H9 (cell line): ENCODE measurements around the gene DRD4. TPM values are rescaled to one million over a fixed set of nuclear protein-coding genes. Genes with fewer than 3 reads are reported as not detected.

Experiments used
- DNase-seq: peaks from one replicate; pipeline ENCODE4 v3.0.0-alpha.2; 2017
- H2AFZ ChIP-seq: one replicate; pipeline ENCODE4 v1.6.1; 2013; ENCODE audit warnings: mild to moderate bottlenecking, low read length, control low read depth, moderate library complexity
- H2AK5ac ChIP-seq: 2 replicates; pipeline ENCODE4 v1.6.1; 2013; ENCODE audit warnings: low read length, control low read depth, mixed read lengths; ENCODE audit not compliant: insufficient read length
- H2BK120ac ChIP-seq: one replicate; pipeline ENCODE4 v1.6.1; 2013; ENCODE audit warnings: low read depth, mild to moderate bottlenecking, low read length, control low read depth, inconsistent platforms; ENCODE audit not compliant: poor library complexity, severe bottlenecking
- H2BK12ac ChIP-seq: 2 replicates; pipeline ENCODE4 v1.6.1; 2013; ENCODE audit warnings: low read length, control low read depth, mixed read lengths, low read depth; ENCODE audit not compliant: insufficient read length
- H2BK15ac ChIP-seq: 2 replicates; pipeline ENCODE4 v1.6.1; 2013; ENCODE audit warnings: low read depth, low read length, control low read depth
- H2BK20ac ChIP-seq: one replicate; pipeline ENCODE4 v1.6.1; 2013; ENCODE audit warnings: low read depth, mild to moderate bottlenecking, low read length, control low read depth, inconsistent platforms; ENCODE audit not compliant: poor library complexity, severe bottlenecking
- H2BK5ac ChIP-seq: 2 replicates; pipeline ENCODE4 v1.6.1; 2013; ENCODE audit warnings: low read length, control low read depth, mixed read lengths; ENCODE audit not compliant: insufficient read length
- H3K14ac ChIP-seq: 2 replicates; pipeline ENCODE4 v1.6.1; 2013; ENCODE audit warnings: low read length, control low read depth; ENCODE audit not compliant: insufficient read depth
- H3K18ac ChIP-seq: 2 replicates; pipeline ENCODE4 v1.6.1; 2013; ENCODE audit warnings: low read depth, mild to moderate bottlenecking, mixed read lengths, low read length, control low read depth; ENCODE audit not compliant: insufficient read length
- H3K23ac ChIP-seq: 2 replicates; pipeline ENCODE4 v1.6.1; 2013; ENCODE audit warnings: low read length, control low read depth, mixed read lengths, low read depth; ENCODE audit not compliant: insufficient read length
- H3K23me2 ChIP-seq: 2 replicates; pipeline ENCODE4 v1.6.1; 2013; ENCODE audit warnings: low read depth, mild to moderate bottlenecking, mixed read lengths, low read length, control low read depth; ENCODE audit not compliant: insufficient read length, poor library complexity, severe bottlenecking
- H3K27ac ChIP-seq: 2 replicates; pipeline ENCODE4 v1.5.1; 2013; ENCODE audit warnings: low read length, control low read depth, mixed read lengths, low read depth; ENCODE audit not compliant: insufficient read length
- H3K27me3 ChIP-seq: 2 replicates; pipeline ENCODE4 v1.6.1; 2013; ENCODE audit warnings: low read length, control low read depth, inconsistent platforms; ENCODE audit not compliant: insufficient read depth
- H3K4ac ChIP-seq: 2 replicates; pipeline ENCODE4 v1.6.1; 2013; ENCODE audit warnings: low read depth, mild to moderate bottlenecking, control low read depth, inconsistent platforms, low read length, moderate library complexity
- H3K4me1 ChIP-seq: 2 replicates; pipeline ENCODE4 v1.6.1; 2013; ENCODE audit warnings: low read length, control low read depth, inconsistent platforms; ENCODE audit not compliant: insufficient read depth
- H3K4me2 ChIP-seq: 2 replicates; pipeline ENCODE4 v1.6.1; 2013; ENCODE audit warnings: low read length, control low read depth, mixed read lengths; ENCODE audit not compliant: insufficient read length, insufficient read depth
- H3K56ac ChIP-seq: 2 replicates; pipeline ENCODE4 v1.6.1; 2013; ENCODE audit warnings: low read depth, mild to moderate bottlenecking, mixed read lengths, low read length, control low read depth; ENCODE audit not compliant: insufficient read length
- H3K79me1 ChIP-seq: 2 replicates; pipeline ENCODE4 v1.6.1; 2013; ENCODE audit warnings: low read depth, mild to moderate bottlenecking, moderate library complexity, low read length, control low read depth, inconsistent platforms; ENCODE audit not compliant: insufficient read depth, poor library complexity, severe bottlenecking
- H3K79me2 ChIP-seq: 2 replicates; pipeline ENCODE4 v1.6.1; 2013; ENCODE audit warnings: low read length, control low read depth, inconsistent platforms; ENCODE audit not compliant: insufficient read depth
- H3K9ac ChIP-seq: 2 replicates; pipeline ENCODE4 v1.6.1; 2013; ENCODE audit warnings: low read length, control low read depth, mixed read lengths; ENCODE audit not compliant: insufficient read length; ENCODE audit errors: extremely low read depth
- H3K9me3 ChIP-seq: one replicate; pipeline ENCODE4 v1.6.1; 2013; ENCODE audit warnings: low read depth, low read length, inconsistent platforms; ENCODE audit not compliant: control insufficient read depth
- H3T11ph ChIP-seq: one replicate; pipeline ENCODE4 v1.6.1; 2013; ENCODE audit warnings: mild to moderate bottlenecking, low read length, control low read depth, inconsistent platforms
- H4K20me1 ChIP-seq: one replicate; pipeline ENCODE4 v1.6.1; 2013; ENCODE audit not compliant: control insufficient read depth, insufficient read length, insufficient read depth
- H4K5ac ChIP-seq: 2 replicates; pipeline ENCODE4 v1.6.1; 2013; ENCODE audit warnings: low read depth, mild to moderate bottlenecking, mixed read lengths, low read length, control low read depth; ENCODE audit not compliant: insufficient read length
- H4K8ac ChIP-seq: replicated peaks from 2 replicates; pipeline ENCODE4 v1.6.1; 2013; ENCODE audit warnings: low read length, control low read depth, mixed read lengths, low read depth; ENCODE audit not compliant: insufficient read length
- H4K91ac ChIP-seq: 2 replicates; pipeline ENCODE4 v1.6.1; 2013; ENCODE audit warnings: low read depth, mild to moderate bottlenecking, moderate library complexity, mixed read lengths, low read length, control low read depth; ENCODE audit not compliant: insufficient read length
- H3K27ac Mint-ChIP-seq, 3 experiments: 2 replicates in 2 of 3; 3 replicates in 1 of 3; pipeline ENCODE4 v1.8.0; 2020 to 2021; ENCODE audit warnings: mixed read lengths in 3 of 3, mild to moderate bottlenecking in 1 of 3, moderate library complexity in 1 of 3
- H3K27me3 Mint-ChIP-seq: 2 replicates; pipeline ENCODE4 v1.8.0; 2021; ENCODE audit warnings: low read depth, mild to moderate bottlenecking, moderate library complexity, mixed read lengths
- H3K36me3 Mint-ChIP-seq, 3 experiments: 2 replicates in 2 of 3; 3 replicates in 1 of 3; pipeline ENCODE4 v1.8.0; 2020 to 2021; ENCODE audit warnings: low read depth in 3 of 3, mixed read lengths in 3 of 3; ENCODE audit not compliant: insufficient read depth in 1 of 3
- H3K4me1 Mint-ChIP-seq, 2 experiments: 2 replicates each; pipeline ENCODE4 v1.8.0; 2020; ENCODE audit warnings: mixed read lengths in 2 of 2
- H3K4me3 Mint-ChIP-seq, 2 experiments: 2 replicates in 1 of 2; 3 replicates in 1 of 2; pipeline ENCODE4 v1.8.0; 2020 to 2021; ENCODE audit warnings: mild to moderate bottlenecking in 2 of 2, mixed read lengths in 2 of 2, moderate library complexity in 1 of 2
- H3K9me3 Mint-ChIP-seq, 2 experiments: 2 replicates in 1 of 2; 3 replicates in 1 of 2; pipeline ENCODE4 v1.8.0; 2020; ENCODE audit warnings: mild to moderate bottlenecking in 2 of 2, mixed read lengths in 2 of 2, moderate library complexity in 1 of 2
- WGBS: extraction: QIAGEN DNeasy Blood & Tissue Kit; methylation state at CpG from one replicate; pipeline ENCODE4 v1.1.7; 2013; ENCODE audit warnings: missing lambda C conversion rate, low lambda C conversion rate, mixed read lengths; ENCODE audit not compliant: insufficient read length; ENCODE audit errors: extremely low coverage; 5-methylcytosine and 5-hydroxymethylcytosine counted together
- total RNA-seq: library from RNA; stranded (reverse); gene quantifications from 2 replicates; pipeline ENCODE4 v1.2.1, GENCODE V29; 2021
- TF ChIP-seq, protein P1 (sequence below): fragments of 200-600 bp; sonication (generic); conservative IDR thresholded peaks from 3 replicates; pipeline ENCODE4 v1.8.0; 2021; ENCODE audit warnings: antibody characterized with exemption, mild to moderate bottlenecking

Gene DRD4
- total RNA-seq, 1 experiment from 2014 or later: 6.8 TPM

DNA sequence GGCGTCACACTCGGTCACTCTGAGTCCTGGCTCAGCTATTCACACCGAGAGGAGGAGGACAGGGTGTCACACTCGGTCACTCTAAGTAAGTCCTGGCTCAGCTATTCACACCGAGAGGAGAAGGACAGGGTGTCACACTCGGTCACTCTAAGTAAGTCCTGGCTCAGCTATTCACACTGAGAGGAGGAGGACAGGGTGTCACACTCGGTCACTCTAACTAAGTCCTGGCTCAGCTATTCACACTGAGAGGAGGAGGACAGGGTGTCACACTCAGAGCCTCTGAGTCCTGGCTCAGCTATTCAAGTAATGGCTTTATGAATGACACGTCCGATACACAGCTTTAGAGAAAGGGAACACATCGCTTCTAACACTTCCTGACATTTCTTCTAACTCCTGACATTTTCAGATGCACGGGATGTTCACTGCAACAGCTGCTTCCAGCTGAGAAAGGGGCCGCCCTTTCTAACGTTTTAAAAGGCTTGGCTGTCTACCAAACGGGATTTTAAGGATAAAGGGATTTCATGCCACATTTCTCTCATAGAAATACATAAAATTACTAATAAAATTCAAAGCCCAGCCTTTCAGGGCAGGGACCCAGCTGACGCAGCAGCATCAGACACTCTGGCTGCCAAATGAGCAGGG, 28.1 kb downstream of the DRD4 start:
- no peak overlapping the region for H3K4me3 Mint-ChIP-seq
- Histone ChIP-seq H3K23me2 (no peaks in the 10 kb centered on the region), H3K27ac (no peak overlapping the region)

More for the DNA sequence above, 28.1 kb downstream of the DRD4 start:
- no peaks in the 10 kb centered on the region for H3K27me3 ChIP-seq
- no peak overlapping the region for H4K8ac ChIP-seq
- H3T11ph ChIP-seq: no peak overlapping the region
- H3K4me2 ChIP-seq: no peak overlapping the region
- TF ChIP-seq, protein P1, sequence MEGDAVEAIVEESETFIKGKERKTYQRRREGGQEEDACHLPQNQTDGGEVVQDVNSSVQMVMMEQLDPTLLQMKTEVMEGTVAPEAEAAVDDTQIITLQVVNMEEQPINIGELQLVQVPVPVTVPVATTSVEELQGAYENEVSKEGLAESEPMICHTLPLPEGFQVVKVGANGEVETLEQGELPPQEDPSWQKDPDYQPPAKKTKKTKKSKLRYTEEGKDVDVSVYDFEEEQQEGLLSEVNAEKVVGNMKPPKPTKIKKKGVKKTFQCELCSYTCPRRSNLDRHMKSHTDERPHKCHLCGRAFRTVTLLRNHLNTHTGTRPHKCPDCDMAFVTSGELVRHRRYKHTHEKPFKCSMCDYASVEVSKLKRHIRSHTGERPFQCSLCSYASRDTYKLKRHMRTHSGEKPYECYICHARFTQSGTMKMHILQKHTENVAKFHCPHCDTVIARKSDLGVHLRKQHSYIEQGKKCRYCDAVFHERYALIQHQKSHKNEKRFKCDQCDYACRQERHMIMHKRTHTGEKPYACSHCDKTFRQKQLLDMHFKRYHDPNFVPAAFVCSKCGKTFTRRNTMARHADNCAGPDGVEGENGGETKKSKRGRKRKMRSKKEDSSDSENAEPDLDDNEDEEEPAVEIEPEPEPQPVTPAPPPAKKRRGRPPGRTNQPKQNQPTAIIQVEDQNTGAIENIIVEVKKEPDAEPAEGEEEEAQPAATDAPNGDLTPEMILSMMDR: no peak
- H4K91ac ChIP-seq: no peak overlapping the region
- no peaks in the 10 kb centered on the region for H3K27me3 Mint-ChIP-seq
- no peaks in the 10 kb centered on the region for H3K9me3 Mint-ChIP-seq
- no peaks in the 10 kb centered on the region for H3K79me1 ChIP-seq
- no peak overlapping the region for H3K18ac ChIP-seq
- H2BK20ac ChIP-seq: no peak overlapping the region
- no peak for DNase-seq
- H3K14ac ChIP-seq: no peak overlapping the region
- H3K23ac ChIP-seq: no peak overlapping the region
- peak overlapping the region in 1 of 3 experiments; percentile 44; a peak in 1 of 7 replicates for H3K27ac Mint-ChIP-seq
- no peak overlapping the region for H2AFZ ChIP-seq
- no peaks in the 10 kb centered on the region for H3K79me2 ChIP-seq
- no peak overlapping the region for H3K4ac ChIP-seq
- 0 out of 4 replicates have a peak, but pooled peaks cover 0 to 3% of the 10 kb centered on the region in 2 experiments for H3K4me1 Mint-ChIP-seq
- peaks cover 18 to 50% (median 39%) of the 10 kb centered on the region in 3 experiments; a peak in 6 of 7 replicates for H3K36me3 Mint-ChIP-seq
- no peak overlapping the region for H2BK15ac ChIP-seq
- no peak overlapping the region for H2BK120ac ChIP-seq
- H3K4me1 ChIP-seq: no peaks in the 10 kb centered on the region
- no peaks in the 10 kb centered on the region for H4K20me1 ChIP-seq
- H2AK5ac ChIP-seq: no peak overlapping the region
- H3K9ac ChIP-seq: no peak overlapping the region
- H3K56ac ChIP-seq: no peak overlapping the region
- H3K9me3 ChIP-seq: no peaks in the 10 kb centered on the region
- H4K5ac ChIP-seq: no peak overlapping the region
- H2BK5ac ChIP-seq: no peak overlapping the region
- no CpG with 5 or more reads among the region's 15 CpGs for WGBS
- H2BK12ac ChIP-seq: no peak overlapping the region
